Neural progenitor cell (in vitro differentiated cells): ENCODE data around the gene SLC22A23. TPM values are rescaled to one million over a fixed set of nuclear protein-coding genes. Genes with fewer than 3 reads are reported as not detected.

Source experiments
- DNase-seq: peaks from one replicate; pipeline ENCODE4 v3.0.0-alpha.2; 2016; ENCODE audit warnings: low spot score
- H2AFZ ChIP-seq: fragments of 200-600 bp; sonication (generic); replicated peaks from 2 replicates; pipeline ENCODE4 v1.6.1; 2016; ENCODE audit warnings: antibody characterized with exemption
- H3F3A ChIP-seq: fragments of 200-600 bp; sonication (generic); 2 replicates; pipeline ENCODE4 v1.6.1; 2016; ENCODE audit warnings: antibody characterized with exemption, low read depth
- H3K27ac ChIP-seq: fragments of 200-600 bp; sonication (generic); 2 replicates; pipeline ENCODE4 v1.5.1; 2016; ENCODE audit warnings: mild to moderate bottlenecking
- H3K27me3 ChIP-seq: fragments of 200-600 bp; sonication (generic); 2 replicates; pipeline ENCODE4 v1.6.1; 2016; ENCODE audit warnings: mild to moderate bottlenecking, moderate library complexity
- H3K36me3 ChIP-seq: fragments of 200-600 bp; sonication (generic); 2 replicates; pipeline ENCODE4 v1.5.1; 2016
- H3K4me1 ChIP-seq: fragments of 200-600 bp; sonication (generic); 2 replicates; pipeline ENCODE4 v1.6.1; 2016; ENCODE audit warnings: mixed run types
- H3K4me2 ChIP-seq: fragments of 200-600 bp; sonication (generic); 2 replicates; pipeline ENCODE4 v1.6.1; 2016
- H3K4me3 ChIP-seq: fragments of 200-600 bp; sonication (generic); 2 replicates; pipeline ENCODE4 v1.5.1; 2016
- H3K79me2 ChIP-seq: fragments of 200-600 bp; sonication (generic); 2 replicates; pipeline ENCODE4 v1.6.1; 2016; ENCODE audit warnings: low read depth
- H3K9ac ChIP-seq: fragments of 200-600 bp; sonication (generic); 2 replicates; pipeline ENCODE4 v1.6.1; 2016
- H3K9me3 ChIP-seq: fragments of 200-600 bp; sonication (generic); 2 replicates; pipeline ENCODE4 v1.5.1; 2016; ENCODE audit warnings: low read depth
- H4K20me1 ChIP-seq: fragments of 200-600 bp; sonication (generic); 2 replicates; pipeline ENCODE4 v1.6.1; 2016; ENCODE audit warnings: low read depth
- H3K27ac Mint-ChIP-seq: 3 replicates; pipeline ENCODE4 v1.8.0; 2021; ENCODE audit warnings: mixed read lengths
- H3K27me3 Mint-ChIP-seq: 2 replicates; pipeline ENCODE4 v1.8.0; 2022; ENCODE audit warnings: low read depth, mild to moderate bottlenecking, inconsistent platforms, moderate library complexity, mixed read lengths; ENCODE audit not compliant: insufficient read depth
- H3K36me3 Mint-ChIP-seq: 3 replicates; pipeline ENCODE4 v1.8.0; 2021; ENCODE audit warnings: mixed read lengths
- H3K4me1 Mint-ChIP-seq: 3 replicates; pipeline ENCODE4 v1.8.0; 2021; ENCODE audit warnings: mixed read lengths
- H3K4me3 Mint-ChIP-seq: 3 replicates; pipeline ENCODE4 v1.8.0; 2021; ENCODE audit warnings: mild to moderate bottlenecking, moderate library complexity, mixed read lengths
- H3K9me3 Mint-ChIP-seq: 3 replicates; pipeline ENCODE4 v1.8.0; 2020; ENCODE audit warnings: mixed read lengths
- CTCF ChIP-seq: fragments of 200-600 bp; sonication (generic); IDR thresholded peaks from 2 replicates; pipeline ENCODE4 v1.5.1; 2017; ENCODE audit warnings: antibody characterized with exemption, mild to moderate bottlenecking
- EZH2 ChIP-seq: fragments of 200-600 bp; sonication (generic); IDR thresholded peaks from 2 replicates; pipeline ENCODE4 v1.6.1; 2017; ENCODE audit warnings: antibody characterized with exemption, mild to moderate bottlenecking, moderate library complexity
- EZH2phosphoT487 ChIP-seq: fragments of 200-600 bp; sonication (generic); IDR thresholded peaks from 2 replicates; pipeline ENCODE4 v1.6.1; 2017; ENCODE audit warnings: antibody characterized with exemption
- total RNA-seq: library from RNA; depleted of rRNA; stranded (reverse); fragments of >200 nt; gene quantifications from 2 replicates; pipeline ENCODE4 v1.2.3, GENCODE V29; 2015; ENCODE audit warnings: low replicate concordance

The SLC22A23 gene
- total RNA-seq, 1 donor from 2014 or later: 0.99 TPM

GRCh38 chr6:3264356-3264755, 192.5 kb downstream of the SLC22A23 start:
- TF ChIP-seq CTCF: no peak
- no peak for TF ChIP-seq EZH2
- no peak for TF ChIP-seq EZH2phosphoT487
- Histone ChIP-seq H3K9me3 (no peaks in the 10 kb centered on the region), H3K9ac (no peak overlapping the region), H4K20me1 (peaks cover 58% of the 10 kb centered on the region), H3K4me3 (no peak overlapping the region), H2AFZ (no peak overlapping the region), H3K4me1 (peaks cover 12% of the 10 kb centered on the region), H3K27me3 (no peaks in the 10 kb centered on the region), H3K4me2 (no peak overlapping the region), H3K79me2 (peaks cover 49% of the 10 kb centered on the region), H3K27ac (no peak overlapping the region), H3F3A (no peaks in the 10 kb centered on the region), H3K36me3 (no peaks in the 10 kb centered on the region)
- no peak overlapping the region for H3K27ac Mint-ChIP-seq
- H3K9me3 Mint-ChIP-seq: no peaks in the 10 kb centered on the region
- DNase-seq: no peak
- no peak overlapping the region for H3K4me3 Mint-ChIP-seq
- peaks cover 2% of the 10 kb centered on the region for H3K36me3 Mint-ChIP-seq
- H3K4me1 Mint-ChIP-seq: peaks cover 40% of the 10 kb centered on the region
- H3K27me3 Mint-ChIP-seq: peaks cover 3% of the 10 kb centered on the region

GRCh38 chr6:3263096-3263495, 193.8 kb downstream of the SLC22A23 start:
- no peak overlapping the region for H2AFZ ChIP-seq
- Mint-ChIP-seq H3K36me3 (peaks cover 2% of the 10 kb centered on the region), H3K27me3 (peaks cover 4% of the 10 kb centered on the region), H3K4me1 (peaks cover 41% of the 10 kb centered on the region), H3K27ac (no peak overlapping the region), H3K9me3 (no peaks in the 10 kb centered on the region), H3K4me3 (no peak overlapping the region)
- peaks cover 55% of the 10 kb centered on the region for H4K20me1 ChIP-seq
- H3K27me3 ChIP-seq: peaks cover 3% of the 10 kb centered on the region
- no peaks in the 10 kb centered on the region for H3F3A ChIP-seq
- no peak for TF ChIP-seq CTCF
- no peak for TF ChIP-seq EZH2
- no peak for TF ChIP-seq EZH2phosphoT487
- DNase-seq: no peak
- no peaks in the 10 kb centered on the region for H3K9me3 ChIP-seq
- peaks cover 12% of the 10 kb centered on the region for H3K4me1 ChIP-seq
- peaks cover 51% of the 10 kb centered on the region for H3K79me2 ChIP-seq
- H3K36me3 ChIP-seq: no peaks in the 10 kb centered on the region
- no peak overlapping the region for H3K9ac ChIP-seq
- H3K4me3 ChIP-seq: no peak overlapping the region
- no peak overlapping the region for H3K27ac ChIP-seq
- no peak overlapping the region for H3K4me2 ChIP-seq

GRCh38 chr6:3261921-3262320, 194.9 kb downstream of the SLC22A23 start:
- Histone ChIP-seq H3K9ac (no peak overlapping the region), H2AFZ (no peak overlapping the region), H3F3A (no peaks in the 10 kb centered on the region), H4K20me1 (peaks cover 44% of the 10 kb centered on the region), H3K4me3 (no peak overlapping the region), H3K36me3 (no peaks in the 10 kb centered on the region), H3K9me3 (no peaks in the 10 kb centered on the region), H3K79me2 (peaks cover 51% of the 10 kb centered on the region), H3K4me2 (no peak overlapping the region), H3K27ac (no peak overlapping the region), H3K27me3 (peaks cover 14% of the 10 kb centered on the region), H3K4me1 (peaks cover 12% of the 10 kb centered on the region)
- peaks cover 41% of the 10 kb centered on the region for H3K4me1 Mint-ChIP-seq
- TF ChIP-seq EZH2phosphoT487: no peak
- no peak for TF ChIP-seq EZH2
- TF ChIP-seq CTCF: no peak
- peaks cover 2% of the 10 kb centered on the region for H3K36me3 Mint-ChIP-seq
- no peaks in the 10 kb centered on the region for H3K9me3 Mint-ChIP-seq
- H3K4me3 Mint-ChIP-seq: no peak overlapping the region
- no peak for DNase-seq
- no peak overlapping the region for H3K27ac Mint-ChIP-seq
- peaks cover 4% of the 10 kb centered on the region for H3K27me3 Mint-ChIP-seq
